ENCODE measurements around the gene PPP1R13B.

DNA sequence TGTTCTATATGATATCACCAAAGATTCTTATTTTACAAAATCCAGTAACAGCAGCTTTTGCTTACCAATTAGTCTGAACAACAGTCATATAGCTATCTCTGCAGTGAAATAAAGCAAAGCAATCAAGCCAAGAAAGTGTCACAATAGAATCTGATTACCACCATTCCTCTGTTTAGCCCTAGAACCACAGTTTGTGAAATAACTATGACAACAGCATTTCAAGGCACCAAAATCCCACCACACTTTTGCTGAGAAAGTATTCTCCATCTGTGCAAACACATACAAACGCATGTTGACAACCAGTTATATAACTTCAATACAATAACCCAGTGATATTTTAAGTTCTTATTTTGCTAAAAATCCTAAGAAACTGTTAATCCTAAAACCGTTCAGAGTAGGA is 7.4 kb downstream of the PPP1R13B start:
- TF ChIP-seq CTCF (IDR thresholded peaks at IDR 0.05 in 2 of 3, conservative IDR thresholded peaks at IDR 0.05 in 1 of 3; ENCODE audit: borderline replicate concordance in 1 of 3, insufficient read depth in 1 of 3, low read depth in 2 of 3, low read length in 2 of 3) = no peak
- TF ChIP-seq POLR2AphosphoS5 (IDR thresholded peaks at IDR 0.05; ENCODE audit: low read depth, low read length) = no peak
- no peak for TF ChIP-seq RAD21 (IDR thresholded peaks at IDR 0.05; ENCODE audit: low read depth)
- TF ChIP-seq POLR2A (IDR thresholded peaks at IDR 0.05; ENCODE audit: borderline replicate concordance, extremely low read depth, insufficient read depth, insufficient read length) = no peak
